Measurements from ENCODE around the gene SLC26A3.

The SLC26A3 gene

GRCh38 chr7:107815254-107815882 is 12.3 kb upstream of the SLC26A3 start:
- DNase-seq: no peak

GRCh38 chr7:107813524-107813923 is 10.5 kb upstream of the SLC26A3 start:
- DNase-seq: no peak

GRCh38 chr7:107811934-107812333 is 8.9 kb upstream of the SLC26A3 start:
- DNase-seq: no peak

DNA sequence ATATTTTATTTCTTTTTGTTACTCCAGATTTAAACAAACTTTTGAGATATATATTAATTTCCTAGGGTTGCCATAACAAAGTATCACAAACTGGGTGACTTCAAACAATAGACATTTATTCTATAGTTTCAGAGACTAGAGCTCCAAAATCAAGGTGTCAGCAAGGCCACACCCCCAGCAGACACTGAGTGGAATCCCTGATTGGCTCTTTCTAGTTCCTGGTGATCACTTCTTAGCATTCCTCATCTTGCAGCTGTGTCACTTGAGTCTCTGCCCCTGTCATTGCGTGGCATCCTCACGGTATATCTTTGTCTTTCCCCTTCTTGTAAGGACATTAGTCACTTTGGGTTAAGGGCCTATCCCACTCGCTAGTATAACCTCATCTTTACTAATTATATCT is 7.6 kb upstream of the SLC26A3 start:
- no peak for DNase-seq

DNA sequence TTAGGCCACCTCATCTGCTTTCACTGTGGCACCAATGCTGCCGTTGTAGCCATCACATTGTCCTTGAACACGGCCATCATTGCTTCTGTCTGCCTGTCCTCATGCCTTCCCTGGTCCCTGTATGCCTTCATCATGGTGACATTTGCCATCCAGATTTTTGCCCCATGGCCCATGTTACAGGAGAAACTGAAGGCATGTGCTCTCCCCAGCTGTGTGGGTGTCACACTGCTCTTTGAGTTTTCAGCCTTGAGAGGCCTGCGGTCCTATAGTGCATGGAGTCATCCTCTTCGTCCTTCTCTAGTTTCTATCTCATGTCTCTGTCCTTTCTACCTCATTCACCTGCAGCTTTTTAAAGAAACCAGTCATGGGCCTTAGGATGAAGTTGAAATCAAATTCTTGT is 6.2 kb upstream of the SLC26A3 start:
- DNase-seq: no peak

GRCh38 chr7:107799647-107800264 is 3.3 kb downstream of the SLC26A3 start:
- no peak for DNase-seq

DNA sequence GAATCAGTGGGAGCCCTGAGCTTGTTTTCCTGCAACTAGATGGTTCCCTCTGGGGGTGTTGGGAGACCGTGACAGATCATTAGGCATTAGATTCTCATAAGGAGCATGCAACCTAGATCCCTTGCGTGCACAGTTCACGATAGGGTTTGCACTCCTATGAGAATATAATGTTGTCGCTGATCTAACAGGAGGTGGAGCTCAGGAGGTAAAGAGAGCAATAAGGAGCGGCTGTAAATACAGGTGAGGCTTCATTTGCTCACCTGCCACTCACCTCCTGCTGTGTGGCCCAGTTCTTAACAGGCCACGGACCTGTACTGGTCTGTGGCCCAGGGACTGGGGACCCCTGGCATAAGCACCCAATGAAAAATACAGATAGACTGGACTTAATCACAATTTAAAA is 10.7 kb downstream of the SLC26A3 start:
- DNase-seq: no peak

GRCh38 chr7:107789647-107790046 is 13.4 kb downstream of the SLC26A3 start:
- no peak for DNase-seq

GRCh38 chr7:107788662-107789061 is 14.4 kb downstream of the SLC26A3 start:
- DNase-seq: no peak

DNA sequence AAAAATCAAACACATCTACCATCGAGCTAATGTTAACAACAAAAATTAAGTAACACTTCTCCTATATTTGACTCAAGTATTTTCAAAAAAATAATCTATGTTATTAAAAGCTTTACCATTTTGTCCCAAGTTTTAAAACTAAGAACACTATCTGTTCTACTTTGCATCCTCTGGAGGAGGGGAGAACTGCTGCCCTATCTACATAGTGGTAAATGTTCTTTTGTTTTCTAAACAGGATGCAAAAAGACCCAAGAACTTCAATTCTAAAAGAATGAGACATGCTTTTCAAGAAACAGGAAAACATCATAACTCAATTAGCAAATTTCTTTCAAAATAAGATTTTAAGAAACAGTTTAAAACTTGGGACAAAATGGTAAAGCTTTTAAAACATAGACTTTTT is 14.8 kb downstream of the SLC26A3 start:
- no peak for DNase-seq

DNA sequence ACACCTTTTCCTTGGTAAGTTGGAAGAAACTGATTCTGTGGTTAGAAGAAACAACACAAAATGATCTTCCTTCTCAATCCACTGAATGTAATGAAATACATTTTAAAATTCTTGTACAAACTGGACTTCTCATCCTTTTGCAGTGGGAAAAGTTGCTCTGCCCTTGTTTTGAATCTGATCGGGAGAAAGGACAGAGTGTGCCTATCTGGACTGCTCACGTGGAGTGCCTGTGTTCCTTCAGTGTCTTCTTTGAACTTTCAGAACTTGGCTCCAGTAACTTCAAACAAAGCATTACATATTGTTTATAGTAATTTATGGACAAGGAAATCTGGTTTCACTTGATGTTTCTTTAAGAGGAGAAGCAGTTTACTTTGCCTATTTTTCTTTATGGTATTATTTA is 17.1 kb downstream of the SLC26A3 start:
- no peak for DNase-seq

- no peak for DNase-seq
Observed at GRCh38 chr7:107785170-107785569, 17.9 kb downstream of the SLC26A3 start.

- DNase-seq: no peak
Observed at GRCh38 chr7:107783648-107784047, 19.4 kb downstream of the SLC26A3 start.

GRCh38 chr7:107782374-107782773 is 20.6 kb downstream of the SLC26A3 start:
- no peak for DNase-seq

- DNase-seq: no peak
Observed at GRCh38 chr7:107779647-107780099, 23.4 kb downstream of the SLC26A3 start.

GRCh38 chr7:107778283-107778682 is 24.7 kb downstream of the SLC26A3 start:
- no peak for DNase-seq

GRCh38 chr7:107777702-107778101 is 25.3 kb downstream of the SLC26A3 start:
- no peak for DNase-seq

- no peak for DNase-seq
Observed at GRCh38 chr7:107773027-107773426, 30.0 kb downstream of the SLC26A3 start.

GRCh38 chr7:107768263-107768662 is 34.8 kb downstream of the SLC26A3 start:
- DNase-seq: no peak

DNA sequence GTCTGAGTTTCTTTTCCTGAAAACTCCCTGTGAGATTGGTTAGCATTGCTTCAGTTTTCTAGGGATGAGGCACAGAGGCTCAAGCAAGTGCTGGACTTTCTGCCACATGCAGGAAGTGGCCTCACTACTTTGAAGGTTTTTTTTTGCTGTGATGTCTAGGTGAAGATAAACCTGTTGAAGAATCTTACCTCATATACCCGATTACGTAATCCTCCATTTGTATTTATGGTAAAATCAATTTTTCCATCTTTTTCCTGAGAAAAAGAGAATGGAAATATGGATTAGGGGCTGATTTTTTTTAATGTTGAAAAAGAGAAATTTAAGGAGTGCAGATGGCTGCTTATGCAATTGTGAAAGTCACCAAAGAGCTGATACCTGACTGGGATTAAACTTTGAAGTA is 35.6 kb downstream of the SLC26A3 start:
- no peak for DNase-seq

- no peak for DNase-seq
Observed at GRCh38 chr7:107758667-107759066, 44.4 kb downstream of the SLC26A3 start.

- DNase-seq: no peak
Observed at GRCh38 chr7:107754642-107755041, 48.4 kb downstream of the SLC26A3 start.

GRCh38 chr7:107751113-107751512 is 51.9 kb downstream of the SLC26A3 start:
- DNase-seq: no peak

DNA sequence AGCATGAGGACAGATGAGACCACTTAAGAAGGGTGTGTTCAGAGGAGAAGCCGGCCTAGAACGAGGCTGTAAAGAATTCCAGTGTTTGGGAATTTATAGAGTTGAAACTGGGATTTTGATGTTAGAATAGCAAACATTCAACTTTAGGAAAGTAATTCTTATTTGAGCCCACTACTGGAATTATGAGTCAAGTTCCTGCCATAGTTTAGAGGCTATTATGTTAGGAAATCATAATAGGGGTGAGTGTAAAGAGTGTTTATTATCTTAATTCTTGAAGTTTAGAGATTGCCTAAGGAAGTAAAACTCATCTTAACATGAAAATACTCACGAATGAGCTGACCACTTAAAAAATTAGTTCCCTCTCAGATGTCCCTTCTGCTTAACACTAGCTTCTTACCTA is 57.0 kb downstream of the SLC26A3 start:
- no peak for DNase-seq

- DNase-seq: no peak
Observed at GRCh38 chr7:107744345-107744750, 58.7 kb downstream of the SLC26A3 start.

All from KG1 (cell line).